ENCODE data around the gene PRSS1.

DNA sequence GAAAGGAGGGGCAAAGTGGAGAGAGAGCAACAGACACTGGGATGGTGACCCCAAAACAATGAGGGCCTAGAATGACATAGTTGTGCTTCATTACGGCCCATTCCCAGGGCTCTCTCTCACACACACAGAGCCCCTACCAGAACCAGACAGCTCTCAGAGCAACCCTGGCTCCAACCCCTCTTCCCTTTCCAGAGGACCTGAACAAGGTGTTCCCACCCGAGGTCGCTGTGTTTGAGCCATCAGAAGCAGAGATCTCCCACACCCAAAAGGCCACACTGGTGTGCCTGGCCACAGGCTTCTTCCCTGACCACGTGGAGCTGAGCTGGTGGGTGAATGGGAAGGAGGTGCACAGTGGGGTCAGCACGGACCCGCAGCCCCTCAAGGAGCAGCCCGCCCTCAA, 42.2 kb downstream of the PRSS1 start:
- TF ChIP-seq, protein P1, sequence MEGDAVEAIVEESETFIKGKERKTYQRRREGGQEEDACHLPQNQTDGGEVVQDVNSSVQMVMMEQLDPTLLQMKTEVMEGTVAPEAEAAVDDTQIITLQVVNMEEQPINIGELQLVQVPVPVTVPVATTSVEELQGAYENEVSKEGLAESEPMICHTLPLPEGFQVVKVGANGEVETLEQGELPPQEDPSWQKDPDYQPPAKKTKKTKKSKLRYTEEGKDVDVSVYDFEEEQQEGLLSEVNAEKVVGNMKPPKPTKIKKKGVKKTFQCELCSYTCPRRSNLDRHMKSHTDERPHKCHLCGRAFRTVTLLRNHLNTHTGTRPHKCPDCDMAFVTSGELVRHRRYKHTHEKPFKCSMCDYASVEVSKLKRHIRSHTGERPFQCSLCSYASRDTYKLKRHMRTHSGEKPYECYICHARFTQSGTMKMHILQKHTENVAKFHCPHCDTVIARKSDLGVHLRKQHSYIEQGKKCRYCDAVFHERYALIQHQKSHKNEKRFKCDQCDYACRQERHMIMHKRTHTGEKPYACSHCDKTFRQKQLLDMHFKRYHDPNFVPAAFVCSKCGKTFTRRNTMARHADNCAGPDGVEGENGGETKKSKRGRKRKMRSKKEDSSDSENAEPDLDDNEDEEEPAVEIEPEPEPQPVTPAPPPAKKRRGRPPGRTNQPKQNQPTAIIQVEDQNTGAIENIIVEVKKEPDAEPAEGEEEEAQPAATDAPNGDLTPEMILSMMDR (IDR thresholded peaks at IDR 0.05): no peak
- no peak for TF ChIP-seq POLR2AphosphoS5 (IDR thresholded peaks at IDR 0.05)
- no peak for TF ChIP-seq POLR2A (IDR thresholded peaks at IDR 0.05)

Data from gastroesophageal sphincter (tissue), 3 donors.